Amniotic stem cell (primary cell): ENCODE data around the gene ZNF423.

ENCODE experiments used
- DNase-seq: peaks from one replicate; lab custom pipeline; 2025; lab: John Stamatoyannopoulos, UW

ZNF423 gene

GRCh38 chr16:49824593-49824992 is 31.3 kb downstream of the ZNF423 start:
- DNase-seq = no peak

GRCh38 chr16:49822649-49823370 is 33.1 kb downstream of the ZNF423 start:
- DNase-seq = no peak

GRCh38 chr16:49821614-49822282 is 34.2 kb downstream of the ZNF423 start:
- DNase-seq = no peak

- DNase-seq = no peak
These were observed 34.8 kb downstream of the ZNF423 start for GRCh38 chr16:49821156-49821555.

GRCh38 chr16:49817754-49818507 is 38.0 kb downstream of the ZNF423 start:
- DNase-seq = no peak

- DNase-seq = no peak
These were observed 39.0 kb downstream of the ZNF423 start for GRCh38 chr16:49816875-49817274.

- DNase-seq = no peak
These were observed 44.1 kb downstream of the ZNF423 start for GRCh38 chr16:49811644-49812334.

GRCh38 chr16:49810831-49811230 is 45.1 kb downstream of the ZNF423 start:
- no peak for DNase-seq

- DNase-seq = no peak
These were observed 46.4 kb downstream of the ZNF423 start for GRCh38 chr16:49809561-49809960.

- no peak for DNase-seq
These were observed 46.9 kb downstream of the ZNF423 start for GRCh38 chr16:49809062-49809461.

GRCh38 chr16:49806446-49806845 is 49.5 kb downstream of the ZNF423 start:
- no peak for DNase-seq

- no peak for DNase-seq
These were observed 54.6 kb downstream of the ZNF423 start for GRCh38 chr16:49801290-49801689.

- no peak for DNase-seq
These were observed 55.0 kb downstream of the ZNF423 start for GRCh38 chr16:49800876-49801275.

GRCh38 chr16:49800441-49800840 is 55.5 kb downstream of the ZNF423 start:
- no peak for DNase-seq

- DNase-seq = no peak
These were observed 56.7 kb downstream of the ZNF423 start for GRCh38 chr16:49799172-49799571.

- no peak for DNase-seq
These were observed 60.4 kb downstream of the ZNF423 start for GRCh38 chr16:49795513-49795912.

GRCh38 chr16:49793244-49793643 is 62.7 kb downstream of the ZNF423 start:
- no peak for DNase-seq

GRCh38 chr16:49789616-49790015 is 66.3 kb downstream of the ZNF423 start:
- DNase-seq = no peak

- no peak for DNase-seq
These were observed 66.9 kb downstream of the ZNF423 start for GRCh38 chr16:49788986-49789385.

- DNase-seq = no peak
These were observed 67.3 kb downstream of the ZNF423 start for GRCh38 chr16:49788572-49788971.

GRCh38 chr16:49786926-49787557 is 68.9 kb downstream of the ZNF423 start:
- DNase-seq = no peak

- no peak for DNase-seq
These were observed 69.9 kb downstream of the ZNF423 start for GRCh38 chr16:49785970-49786369.
